SIG-M5 treated with dmso at 0.1 percent for 504 hours (cell line): ENCODE data around the gene C19orf53.
"Not testable (repeated sequence)": the region's sequence is repeated elsewhere in the genome, so short reads cannot be mapped to it uniquely, and the experiment has no call there.

ENCODE experiments used
- DNase-seq: peaks from one replicate; lab custom pipeline; 2025; ENCODE audit not compliant: unreplicated experiment; lab: John Stamatoyannopoulos, UW

C19orf53 gene

DNA sequence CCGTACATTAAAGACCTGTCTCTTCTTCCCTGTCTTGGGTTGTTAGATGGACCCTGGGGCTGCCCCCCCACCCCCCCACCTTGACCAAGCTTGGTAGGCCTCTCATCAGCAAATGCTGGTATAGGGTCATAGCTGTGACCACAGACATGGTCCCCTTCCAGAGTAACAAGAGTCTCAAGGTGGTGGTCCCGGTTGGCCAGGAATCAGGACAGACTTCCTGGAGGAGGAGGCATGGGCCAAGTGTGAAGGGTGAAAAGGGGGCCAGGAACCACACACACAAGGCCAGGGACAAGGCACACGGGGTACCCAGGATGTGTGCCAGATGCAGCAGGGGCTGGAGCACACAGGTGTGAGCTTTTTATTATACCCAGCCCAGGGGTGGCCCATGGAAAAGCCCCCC is 11.0 kb upstream of the C19orf53 start:
- DNase-seq = no peak

DNA sequence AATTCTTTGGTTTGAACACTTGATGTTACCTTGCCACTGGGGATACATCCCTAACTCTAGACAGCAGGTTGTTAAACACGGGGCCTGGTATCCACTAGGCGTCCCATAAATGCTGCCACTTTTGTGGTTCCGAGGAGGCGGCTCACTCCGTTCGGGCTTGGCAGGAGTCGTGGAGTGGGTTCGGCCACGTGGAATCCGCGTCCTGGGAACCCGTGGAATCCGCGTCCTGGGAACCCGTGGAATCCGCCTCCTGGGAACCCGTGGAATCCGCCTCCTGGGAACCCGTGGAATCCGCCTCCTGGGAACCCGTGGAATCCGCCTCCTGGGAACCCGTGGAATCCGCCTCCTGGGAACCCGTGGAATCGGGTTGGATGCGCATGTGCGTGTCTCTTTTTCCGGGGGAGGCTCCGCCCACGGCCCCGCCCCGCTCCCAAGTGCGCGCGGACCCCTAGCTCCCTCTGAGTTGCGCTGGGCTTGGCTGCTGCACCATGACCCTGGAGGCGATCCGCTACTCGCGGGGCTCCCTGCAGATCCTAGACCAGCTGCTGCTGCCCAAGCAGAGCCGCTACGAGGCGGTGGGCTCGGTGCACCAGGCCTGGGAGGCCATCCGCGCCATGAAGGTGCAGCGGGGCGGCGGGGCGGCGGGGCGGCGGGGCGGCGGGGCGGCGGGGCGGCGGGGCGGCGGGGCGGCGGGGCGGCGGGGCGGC is 10.0 kb upstream of the C19orf53 start, which contains the start of gene MRI1:
Gene MRI1, plus strand, starts transcription at position 422 of the 707 bp plus-strand sequence. Its CDS starts 67 bp downstream, at position 489.
- peak; percentile 47 for DNase-seq

GRCh38 chr19:13764821-13765394 is 9.3 kb upstream of the C19orf53 start:
- DNase-seq = no peak

DNA sequence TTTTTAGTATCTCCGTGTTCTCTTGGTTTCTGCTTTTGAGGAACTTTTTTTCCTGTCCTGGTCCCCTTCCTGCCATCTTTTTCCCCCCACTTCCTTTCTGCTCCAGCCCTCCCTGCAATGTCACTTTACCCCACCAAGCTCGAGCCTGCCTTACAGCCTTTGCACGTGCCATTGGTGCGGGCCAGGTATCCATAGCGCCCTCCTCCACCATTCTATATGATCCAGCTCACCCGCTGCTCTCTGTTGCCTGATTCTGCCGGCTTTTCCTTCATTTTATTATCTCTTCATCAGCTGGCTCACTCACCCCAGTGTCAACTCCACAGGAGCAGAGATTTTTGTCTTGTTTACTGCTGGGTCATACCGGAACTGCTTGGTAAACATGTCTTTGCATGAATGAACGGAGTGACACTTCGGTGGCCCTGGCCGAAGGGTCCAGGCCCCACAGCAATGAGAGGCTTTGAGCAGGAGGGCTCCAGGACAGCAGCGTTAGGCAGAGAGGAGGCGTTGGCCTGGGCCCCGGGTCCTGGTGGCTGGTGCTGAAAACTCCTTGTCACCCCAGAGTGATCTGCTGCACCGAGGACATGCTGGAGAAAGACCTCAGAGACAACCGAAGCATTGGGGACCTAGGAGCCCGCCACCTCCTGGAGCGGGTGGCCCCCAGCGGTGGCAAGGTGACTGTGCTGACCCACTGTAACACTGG is 8.7 kb upstream of the C19orf53 start:
- peak; percentile 14 for DNase-seq

- no peak for DNase-seq
Observed at GRCh38 chr19:13766095-13766481, 8.2 kb upstream of the C19orf53 start.

DNA sequence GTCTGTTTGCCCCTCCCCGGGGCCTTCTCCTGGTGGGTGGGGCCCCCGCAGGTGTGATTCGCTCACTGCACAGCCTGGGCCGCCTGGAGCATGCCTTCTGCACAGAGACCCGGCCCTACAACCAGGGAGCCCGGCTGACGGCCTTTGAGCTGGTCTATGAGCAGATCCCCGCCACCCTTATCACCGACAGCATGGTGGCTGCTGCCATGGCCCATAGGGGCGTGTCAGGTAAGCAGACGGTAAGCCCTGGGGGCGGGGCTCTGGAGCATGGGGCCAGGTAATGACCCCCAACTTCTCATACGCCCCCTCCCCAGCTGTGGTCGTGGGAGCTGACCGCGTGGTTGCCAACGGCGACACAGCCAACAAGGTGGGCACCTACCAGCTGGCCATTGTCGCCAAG is 5.7 kb upstream of the C19orf53 start:
- DNase-seq = no peak

- DNase-seq = no peak
Observed at GRCh38 chr19:13770013-13770635, 4.1 kb upstream of the C19orf53 start.

GRCh38 chr19:13778398-13778797 is 4.1 kb downstream of the C19orf53 start:
- DNase-seq = no peak

- no peak for DNase-seq
Observed at GRCh38 chr19:13778847-13779246, 4.6 kb downstream of the C19orf53 start.

- DNase-seq = not testable (repeated sequence)
Observed at GRCh38 chr19:13779794-13780193, 5.5 kb downstream of the C19orf53 start.

DNA sequence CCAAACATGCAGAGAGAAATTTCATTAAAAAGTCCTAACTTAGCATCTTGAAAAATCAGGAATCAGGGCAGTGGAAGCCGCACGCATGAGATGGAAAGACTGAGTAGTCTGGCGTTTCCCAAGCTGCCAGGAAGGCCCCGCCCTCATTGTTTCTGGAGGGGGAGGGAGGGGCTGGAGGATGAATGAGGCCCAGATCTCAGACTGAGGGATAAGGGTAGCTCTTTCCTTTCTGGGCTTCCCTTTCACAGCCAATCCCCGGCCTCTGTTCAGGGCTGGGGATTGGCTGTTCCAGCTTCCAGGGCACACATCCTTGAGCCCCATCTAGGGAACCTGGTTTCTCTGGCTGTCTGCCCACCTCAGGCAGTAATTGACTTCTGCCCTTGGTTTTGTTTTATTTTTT is 7.3 kb downstream of the C19orf53 start:
- DNase-seq = no peak

- DNase-seq = no peak
Observed at GRCh38 chr19:13782537-13782936, 8.3 kb downstream of the C19orf53 start.

DNA sequence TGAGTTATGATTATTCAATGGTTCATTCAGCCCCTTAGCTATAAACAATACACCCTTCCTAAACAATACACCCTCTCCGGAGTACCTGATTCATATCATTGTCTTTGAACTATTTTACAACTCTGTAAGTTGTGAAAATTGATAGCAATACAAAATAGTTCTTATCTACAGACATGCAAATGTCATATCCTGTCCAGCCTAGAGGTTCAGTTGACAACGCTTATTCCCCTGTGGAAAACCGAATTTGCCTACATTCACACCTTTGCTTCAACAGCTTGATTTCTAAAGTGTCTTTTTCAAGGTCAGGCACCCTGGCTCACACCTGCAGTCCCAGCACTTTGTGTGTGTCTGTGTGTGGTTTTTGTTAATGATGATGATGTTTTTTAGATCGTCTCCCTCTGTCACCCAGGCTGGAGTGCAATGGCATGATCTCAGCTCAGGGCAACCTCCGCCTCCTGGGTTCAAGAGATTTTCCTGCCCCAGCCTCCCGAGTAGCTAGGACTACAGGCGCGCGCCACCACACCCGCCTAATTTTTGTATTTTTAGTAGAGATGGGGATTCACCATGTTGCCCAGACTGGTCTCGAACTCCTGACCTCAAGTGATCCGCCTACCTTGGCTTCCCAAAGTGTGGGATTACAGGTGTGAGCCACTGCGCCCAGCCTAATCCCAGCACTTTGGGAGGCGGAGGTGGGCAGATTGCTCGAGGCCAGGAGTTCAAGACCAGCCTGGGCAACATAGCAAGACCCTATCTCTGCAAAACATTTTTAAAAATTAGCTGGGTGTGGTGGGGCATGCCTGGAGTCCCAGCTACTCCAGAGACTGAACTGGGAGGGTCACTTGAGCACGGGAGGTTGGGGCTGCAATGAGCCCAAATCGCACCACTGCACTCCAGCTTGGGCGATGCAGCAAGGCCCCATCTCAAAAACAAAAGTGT is 9.6 kb downstream of the C19orf53 start:
- no peak for DNase-seq

GRCh38 chr19:13784731-13785452 is 10.6 kb downstream of the C19orf53 start:
- peak; percentile 16 for DNase-seq

DNA sequence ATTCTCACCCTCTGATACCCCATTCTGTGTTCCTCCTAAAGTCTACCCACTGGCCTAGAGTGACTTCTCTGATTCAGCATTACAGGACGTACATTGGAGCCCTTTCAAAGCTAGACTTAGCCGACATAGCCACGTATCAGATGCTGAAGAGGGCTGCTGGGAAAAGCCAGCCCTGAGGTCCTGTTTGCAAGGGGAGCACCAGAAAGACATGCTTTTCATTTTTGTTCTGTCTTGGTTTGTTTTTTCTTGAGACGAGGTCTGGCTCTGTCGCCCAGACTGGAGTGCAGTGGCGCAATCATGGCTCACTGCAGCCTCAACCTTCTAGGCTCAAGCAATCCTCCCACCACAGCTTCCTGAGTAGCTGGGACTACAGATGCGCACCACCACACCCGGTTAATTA is 14.7 kb downstream of the C19orf53 start:
- peak; percentile 58 for DNase-seq

DNA sequence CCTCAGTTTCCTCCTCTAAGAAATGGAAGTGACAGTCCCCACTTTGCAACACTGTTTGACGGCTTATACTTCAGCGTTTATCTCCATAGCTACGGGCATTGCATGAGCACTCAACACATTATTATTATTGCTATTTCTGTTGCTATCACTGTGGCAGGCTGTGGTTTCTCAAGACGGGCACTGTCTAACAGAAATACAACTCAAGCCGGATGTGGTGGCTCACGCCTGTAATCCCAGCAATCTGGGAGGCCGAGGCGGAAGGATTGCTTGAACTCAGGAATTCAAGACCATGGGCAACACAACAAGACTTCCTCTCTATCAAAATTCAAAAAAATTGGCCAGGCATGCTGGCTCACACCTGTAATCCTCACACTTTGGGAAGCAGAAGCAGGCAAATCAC is 16.1 kb downstream of the C19orf53 start:
- DNase-seq = peak; percentile 94

DNA sequence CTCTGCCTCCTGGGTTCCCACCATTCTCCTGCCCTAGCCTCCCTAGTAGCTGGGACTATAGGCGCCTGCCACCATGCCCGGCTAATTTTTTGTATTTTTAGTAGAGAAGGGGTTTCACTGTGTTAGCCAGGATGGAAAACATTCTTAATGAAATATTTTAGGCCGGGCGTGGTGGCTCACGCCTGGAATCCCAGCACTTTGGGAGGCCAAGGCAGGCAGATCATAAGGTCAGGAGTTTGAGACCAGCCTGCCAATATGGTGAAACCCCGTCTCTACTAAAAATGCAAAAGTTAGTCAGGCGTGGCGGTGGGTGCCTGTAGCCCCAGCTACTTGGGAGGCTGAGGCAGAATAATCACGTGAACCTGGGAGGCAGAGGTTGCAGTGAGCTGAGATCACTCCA is 19.1 kb downstream of the C19orf53 start:
- not testable (repeated sequence) for DNase-seq

- DNase-seq = no peak
Observed at GRCh38 chr19:13794398-13794756, 20.1 kb downstream of the C19orf53 start.

- peak; percentile 98 for DNase-seq
Observed at GRCh38 chr19:13794757-13795589, 20.7 kb downstream of the C19orf53 start, which contains the start of gene ZSWIM4. ZSWIM4 (plus strand) TSS chr19:13795443; CDS start chr19:13795649, 206 bp downstream.
